HepG2 (cell line): Measurements from ENCODE around the gene RNF222. TPM values are rescaled to one million over a fixed set of nuclear protein-coding genes. Genes with fewer than 3 reads are reported as not detected.

ENCODE experiments used
- ATAC-seq: fragments of 200-7000 bp; cut with Tn5 transposase; 3 replicates; pipeline ENCODE4 v1.9.1; 2020; ENCODE audit warnings: mild to moderate bottlenecking, moderate library complexity
- BruUV-seq: library from RNA; stranded (reverse); fragments of 400-500 nt; replicated peaks from 2 replicates; lab custom pipeline; 2021; lab: Mats Ljungman, UMichigan
- CTCF ChIA-PET: fragments of 300-600 bp; formaldehyde crosslinking; extraction: SDS; loops from one replicate; lab custom pipeline; 2021; ENCODE audit warnings: low total read pairs, inconsistent platforms, low intra/inter-chr PET ratio; lab: Yijun Ruan, JAX
- POLR2A ChIA-PET: fragments of 350-600 bp; sonication (Branson Sonifier 250); formaldehyde crosslinking; loops from one replicate; lab custom pipeline; 2020; ENCODE audit warnings: antibody characterized with exemption, inconsistent platforms; lab: Yijun Ruan, JAX
- DNase-seq: peaks from one replicate; pipeline ENCODE4 v3.0.0-alpha.2; 2015; ENCODE audit warnings: low spot score
- FAIRE-seq: peaks from 3 replicates; lab custom pipeline; 2011; peaks lifted over from hg19 to GRCh38; lab: Jason Lieb, UNC
- H2AFZ ChIP-seq: one replicate; pipeline ENCODE4 v1.6.1; 2011; ENCODE audit warnings: low read length, inconsistent platforms
- H3K27ac ChIP-seq: fragments of 300-600 bp; 3 replicates; pipeline ENCODE4 v1.8.0; 2011; ENCODE audit warnings: mixed run types, mild to moderate bottlenecking, mixed read lengths, low read length, inconsistent platforms; ENCODE audit not compliant: insufficient read depth; ENCODE audit errors: extremely low read length
- H3K27me3 ChIP-seq, 2 experiments: fragments of 200-600 bp in 1 of 2; 2 replicates in 1 of 2; 3 replicates in 1 of 2; pipeline versions ENCODE4 v1.6.0 to v1.8.0; 2011; ENCODE audit warnings: low read length in 2 of 2, mild to moderate bottlenecking in 2 of 2, moderate library complexity in 2 of 2, inconsistent platforms in 1 of 2; ENCODE audit not compliant: insufficient read depth in 2 of 2, control insufficient read depth in 1 of 2
- H3K36me3 ChIP-seq, 2 experiments: fragments of 200-600 bp in 1 of 2; replicated peaks in 1 of 2; 2 replicates in 1 of 2; 3 replicates in 1 of 2; pipeline versions ENCODE4 v1.5.1 to v1.8.0; 2011; ENCODE audit warnings: low read length in 2 of 2, inconsistent platforms in 1 of 2; ENCODE audit not compliant: insufficient read depth in 2 of 2, control insufficient read depth in 1 of 2
- H3K4me1 ChIP-seq: 2 replicates; pipeline ENCODE4 v1.5.1; 2012; ENCODE audit warnings: low read length, inconsistent platforms; ENCODE audit not compliant: insufficient read depth
- H3K4me2 ChIP-seq: 2 replicates; pipeline ENCODE4 v1.6.0; 2011; ENCODE audit warnings: low read depth, low read length, inconsistent platforms
- H3K4me3 ChIP-seq, 3 experiments: fragments of 200-600 bp in 1 of 3; sonication (generic), shearing (Covaris generic) in 1 of 3; replicated peaks in 1 of 3; 2 replicates each; pipeline ENCODE4 v1.5.1; 2011 to 2016; ENCODE audit warnings: low read length in 3 of 3, inconsistent platforms in 2 of 3, low read depth in 2 of 3, mild to moderate bottlenecking in 2 of 3, control low read depth in 1 of 3, mixed read lengths in 1 of 3; ENCODE audit not compliant: insufficient read depth in 1 of 3
- H3K79me2 ChIP-seq: one replicate; pipeline ENCODE4 v1.6.1; 2011; ENCODE audit warnings: low read length, inconsistent platforms; ENCODE audit not compliant: insufficient read depth
- H3K9ac ChIP-seq: 2 replicates; pipeline ENCODE4 v1.6.0; 2011; ENCODE audit warnings: mild to moderate bottlenecking, low read depth, low read length, inconsistent platforms; ENCODE audit not compliant: insufficient read depth
- H3K9me3 ChIP-seq: 2 replicates; pipeline ENCODE4 v1.5.1; 2012; ENCODE audit warnings: mild to moderate bottlenecking, low read length
- H4K20me1 ChIP-seq: 2 replicates; pipeline ENCODE4 v1.6.0; 2011; ENCODE audit warnings: inconsistent platforms, mild to moderate bottlenecking, low read length, moderate library complexity; ENCODE audit not compliant: insufficient read depth
- BHLHE40 ChIP-seq: IDR thresholded peaks from 2 replicates; pipeline ENCODE4 v1.6.1; 2011; ENCODE audit warnings: low read length, improper control_type of control experiment
- SRF ChIP-seq: IDR thresholded peaks from 2 replicates; pipeline ENCODE4 v1.6.1; 2011; ENCODE audit warnings: mild to moderate bottlenecking, low read depth, low read length, moderate library complexity
- TEF ChIP-seq: sonication (generic); formaldehyde crosslinking; IDR thresholded peaks from 2 replicates; pipeline ENCODE4 v1.5.0; 2020; ENCODE audit warnings: missing genetic modification reagents
- ZNF432 ChIP-seq: sonication (generic); formaldehyde crosslinking; IDR thresholded peaks from 2 replicates; pipeline ENCODE4 v1.5.0; 2020; ENCODE audit warnings: missing genetic modification reagents, mild to moderate bottlenecking, borderline replicate concordance
- ZNF761 ChIP-seq: sonication (generic); formaldehyde crosslinking; conservative IDR thresholded peaks from 2 replicates; pipeline ENCODE4 v1.4.0; 2020; ENCODE audit warnings: mild to moderate bottlenecking, missing genetic modification reagents
- WGBS: methylation state at CpG from one replicate; pipeline ENCODE4 v1.1.6; 2017; ENCODE audit warnings: low lambda C conversion rate; 5-methylcytosine and 5-hydroxymethylcytosine counted together
- in situ Hi-C: cut with HindIII; loops from 2 replicates; pipeline ENCODE4 v1.10.0; 2017; ENCODE audit warnings: low pct_unique_long_range_greater_than_20kb; ENCODE audit not compliant: extremely low pct_ligation_motif_present
- intact Hi-C: fragments of 100-400 bp; cut with micrococcal nuclease; formaldehyde crosslinking; loops from one replicate; pipeline ENCODE4 v1.10.0; 2022; ENCODE audit not compliant: unreplicated experiment
- polyA plus RNA-seq, 8 experiments: library from polyadenylated mRNA; depleted of rRNA in 3 of 8; stranded (reverse) in 7 of 8; unstranded in 1 of 8; fragments of >200 nt; fragmentation: Illumina TruSeq in 4 of 8; extraction: Trizol in 4 of 8; gene quantifications; 2 replicates each; pipeline versions ENCODE4 v1.2.1 to v1.2.3, GENCODE V29; 2011 to 2016; ENCODE audit warnings: low read depth in 4 of 8, missing spikeins in 1 of 8, mixed read lengths in 1 of 8; ENCODE audit not compliant: insufficient read depth in 1 of 8
- total RNA-seq, 5 experiments: library from RNA; depleted of rRNA; stranded (reverse); fragments of >200 nt; fragmentation: Illumina TruSeq; extraction: Trizol; gene quantifications; 2 replicates each; pipeline ENCODE4 v1.2.3, GENCODE V29; 2016; ENCODE audit warnings: low read depth in 1 of 5
- TF ChIP-seq, protein P1 (sequence below): sonication (generic); formaldehyde crosslinking; IDR thresholded peaks from 2 replicates; pipeline ENCODE4 v1.4.0; 2020; ENCODE audit warnings: mild to moderate bottlenecking, missing genetic modification reagents

Gene RNF222
- total and polyA plus RNA-seq, 2 of the 13 experiments (the other 11 are each of a cell fraction or from before 2014, with no cell fraction given) = not detected

GRCh38 chr17:8445536-8445935 is 47.9 kb upstream of the RNF222 start:
- no peak for DNase-seq
- peaks cover 43% of the 10 kb centered on the region for H3K79me2 ChIP-seq
- ChIA-PET CTCF (no interaction called here), POLR2A (interaction anchor here (2.3 kb wide), 1 partner anchor 10 kb away, joined by 5 read pairs; the partner anchor contains the start of gene NDEL1)
- H3K4me3 ChIP-seq = no peak overlapping the region
- ATAC-seq = no peak
- H3K4me1 ChIP-seq = peaks cover 95% of the 10 kb centered on the region
- H2AFZ ChIP-seq = no peak overlapping the region
- no peak for TF ChIP-seq SRF
- no peak for TF ChIP-seq ZNF432 (CRISPR knock-in tag)
- no peak for TF ChIP-seq BHLHE40
- TF ChIP-seq ZNF761 = no peak
- no peak for TF ChIP-seq TEF
- TF ChIP-seq, protein P1, sequence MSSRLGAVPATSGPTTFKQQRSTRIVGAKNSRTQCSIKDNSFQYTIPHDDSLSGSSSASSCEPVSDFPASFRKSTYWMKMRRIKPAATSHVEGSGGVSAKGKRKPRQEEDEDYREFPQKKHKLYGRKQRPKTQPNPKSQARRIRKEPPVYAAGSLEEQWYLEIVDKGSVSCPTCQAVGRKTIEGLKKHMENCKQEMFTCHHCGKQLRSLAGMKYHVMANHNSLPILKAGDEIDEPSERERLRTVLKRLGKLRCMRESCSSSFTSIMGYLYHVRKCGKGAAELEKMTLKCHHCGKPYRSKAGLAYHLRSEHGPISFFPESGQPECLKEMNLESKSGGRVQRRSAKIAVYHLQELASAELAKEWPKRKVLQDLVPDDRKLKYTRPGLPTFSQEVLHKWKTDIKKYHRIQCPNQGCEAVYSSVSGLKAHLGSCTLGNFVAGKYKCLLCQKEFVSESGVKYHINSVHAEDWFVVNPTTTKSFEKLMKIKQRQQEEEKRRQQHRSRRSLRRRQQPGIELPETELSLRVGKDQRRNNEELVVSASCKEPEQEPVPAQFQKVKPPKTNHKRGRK (CRISPR knock-in tag) = no peak
- no peaks in the 10 kb centered on the region for H3K27me3 ChIP-seq
- H3K36me3 ChIP-seq = peaks cover 6 to 19% of the 10 kb centered on the region in 2 experiments
- no peak overlapping the region for H3K27ac ChIP-seq
- no peak overlapping the region for H3K9ac ChIP-seq
- H3K4me2 ChIP-seq = no peak overlapping the region
- in situ Hi-C loops (loop anchor here (5.0 kb wide), 1 partner anchor 33 kb away; no protein-coding TSS in a partner anchor), intact Hi-C loops (loop anchor here (5.0 kb wide), 1 partner anchor 33 kb away; no protein-coding TSS in a partner anchor)
- FAIRE-seq = no peak
- WGBS = 96% methylated on average over 4 of the region's 4 CpGs
- H4K20me1 ChIP-seq = peaks cover 16% of the 10 kb centered on the region; the same call in 1 of the 2 replicates
- no peaks in the 10 kb centered on the region for H3K9me3 ChIP-seq
- BruUV-seq = no TSS peak
